GM19351 (cell line): Measurements from ENCODE around the gene AEBP1.

Source experiments
- ATAC-seq: cut with Tn5 transposase; IDR thresholded peaks from one replicate; pipeline ENCODE4 v1.9.1; 2021; ENCODE audit warnings: mild to moderate bottlenecking, moderate library complexity; ENCODE audit not compliant: unreplicated experiment

AEBP1 gene

GRCh38 chr7:44083796-44084195 is 20.3 kb upstream of the AEBP1 start:
- ATAC-seq = no peak

- ATAC-seq = no peak
These were observed 19.4 kb upstream of the AEBP1 start for GRCh38 chr7:44084701-44085100.

GRCh38 chr7:44085546-44085945 is 18.6 kb upstream of the AEBP1 start:
- ATAC-seq = no peak

- no peak for ATAC-seq
These were observed 17.5 kb upstream of the AEBP1 start for GRCh38 chr7:44086627-44087026.

- no peak for ATAC-seq
These were observed 16.0 kb upstream of the AEBP1 start for GRCh38 chr7:44087911-44088838.

- ATAC-seq = no peak
These were observed 11.0 kb upstream of the AEBP1 start for GRCh38 chr7:44093102-44093641.

- no peak for ATAC-seq
These were observed 9.8 kb upstream of the AEBP1 start for GRCh38 chr7:44094365-44094764.

- ATAC-seq = no peak
These were observed 9.1 kb upstream of the AEBP1 start for GRCh38 chr7:44094883-44095592.

- ATAC-seq = no peak
These were observed 8.4 kb upstream of the AEBP1 start for GRCh38 chr7:44095781-44096180.

- no peak for ATAC-seq
These were observed 7.7 kb upstream of the AEBP1 start for GRCh38 chr7:44096326-44096881.

- peak; percentile 79 for ATAC-seq
These were observed 6.8 kb upstream of the AEBP1 start for GRCh38 chr7:44097064-44097932.

- ATAC-seq = no peak
These were observed 5.8 kb upstream of the AEBP1 start for GRCh38 chr7:44098092-44099068.

GRCh38 chr7:44099669-44100068 is 4.5 kb upstream of the AEBP1 start:
- no peak for ATAC-seq

GRCh38 chr7:44100458-44101302 is 3.5 kb upstream of the AEBP1 start:
- no peak for ATAC-seq

GRCh38 chr7:44101303-44101965 is 2.7 kb upstream of the AEBP1 start:
- ATAC-seq = no peak

GRCh38 chr7:44101966-44102845 is 1.9 kb upstream of the AEBP1 start:
- no peak for ATAC-seq
